Stimulated activated CD4-positive, alpha-beta T cell treated with anti-CD3 and anti-CD28 coated beads, TNF-alpha, amount 100 ng/mL, for 1 hour (primary cell): Measurements from ENCODE around the gene DLG4.
A peak's percentile ranks its signal among the peaks of the same experiment; 100 is the strongest.
"Not testable (repeated sequence)": the region's sequence is repeated elsewhere in the genome, so short reads cannot be mapped to it uniquely, and the experiment has no call there.

Source experiments
- DNase-seq, 3 donors: peaks; one replicate each; pipeline ENCODE4 v3.0.0-alpha.2; 2020; ENCODE audit warnings: low read depth in 3 of 3, low spot score in 1 of 3

DLG4 gene

GRCh38 chr17:7249830-7250229 is 30.2 kb upstream of the DLG4 start:
- DNase-seq: no peak

DNA sequence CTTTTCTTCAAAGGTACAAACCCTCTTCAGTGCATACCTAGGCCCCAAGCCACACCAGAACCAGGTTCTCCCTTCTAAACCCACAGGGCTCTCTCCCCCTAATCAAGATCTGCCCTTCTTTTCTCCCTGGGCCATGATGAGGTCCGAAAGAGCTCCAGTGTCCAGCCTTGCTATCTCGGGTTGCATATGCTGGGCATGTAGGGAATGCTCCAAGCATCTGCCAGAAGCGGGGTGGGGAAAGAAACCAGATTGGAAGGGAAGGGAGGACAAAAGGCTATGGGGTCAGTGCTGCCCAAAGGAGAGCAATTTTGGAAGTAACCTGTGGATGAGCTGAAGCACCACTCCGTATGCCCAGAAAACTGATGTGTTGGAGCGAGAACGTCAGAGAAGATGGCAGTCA is 29.6 kb upstream of the DLG4 start:
- DNase-seq: no peak

- DNase-seq: no peak
Observed at GRCh38 chr17:7248796-7249195, 29.2 kb upstream of the DLG4 start.

DNA sequence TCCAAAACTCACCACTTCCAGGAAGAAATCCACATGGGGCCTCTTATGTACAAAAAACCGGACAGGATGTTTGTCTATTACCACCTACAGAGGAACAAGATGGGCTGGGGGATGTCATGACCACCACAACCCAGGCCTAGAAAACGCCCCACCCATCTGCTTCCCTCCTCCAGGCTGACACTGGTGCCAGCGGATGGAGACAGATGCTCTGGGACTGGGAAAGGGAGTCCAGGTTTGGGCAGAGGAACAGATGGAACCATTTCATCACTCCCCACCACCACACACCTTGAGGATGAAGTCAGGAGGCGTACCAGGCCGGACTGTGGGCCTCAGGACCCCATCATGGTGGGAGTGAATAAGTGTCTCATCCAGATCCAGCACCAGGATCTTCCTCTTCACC is 27.1 kb upstream of the DLG4 start:
- no peak for DNase-seq

GRCh38 chr17:7243838-7244237 is 24.2 kb upstream of the DLG4 start:
- DNase-seq: not testable (repeated sequence)

DNA sequence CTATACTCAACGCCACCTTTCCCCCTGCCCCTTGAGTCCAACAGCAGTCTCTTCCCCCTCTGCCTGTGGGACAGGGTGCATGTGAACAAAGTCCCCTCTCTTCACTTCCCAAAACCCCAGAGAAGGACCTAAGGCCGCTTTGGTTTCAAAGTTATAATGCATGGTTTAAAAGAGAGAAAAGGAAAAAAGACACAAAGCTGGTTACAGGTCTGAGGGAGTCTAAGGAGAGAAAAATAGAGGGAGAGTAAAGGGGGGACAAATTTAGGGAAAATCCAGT is 23.8 kb upstream of the DLG4 start:
- no peak for DNase-seq

DNA sequence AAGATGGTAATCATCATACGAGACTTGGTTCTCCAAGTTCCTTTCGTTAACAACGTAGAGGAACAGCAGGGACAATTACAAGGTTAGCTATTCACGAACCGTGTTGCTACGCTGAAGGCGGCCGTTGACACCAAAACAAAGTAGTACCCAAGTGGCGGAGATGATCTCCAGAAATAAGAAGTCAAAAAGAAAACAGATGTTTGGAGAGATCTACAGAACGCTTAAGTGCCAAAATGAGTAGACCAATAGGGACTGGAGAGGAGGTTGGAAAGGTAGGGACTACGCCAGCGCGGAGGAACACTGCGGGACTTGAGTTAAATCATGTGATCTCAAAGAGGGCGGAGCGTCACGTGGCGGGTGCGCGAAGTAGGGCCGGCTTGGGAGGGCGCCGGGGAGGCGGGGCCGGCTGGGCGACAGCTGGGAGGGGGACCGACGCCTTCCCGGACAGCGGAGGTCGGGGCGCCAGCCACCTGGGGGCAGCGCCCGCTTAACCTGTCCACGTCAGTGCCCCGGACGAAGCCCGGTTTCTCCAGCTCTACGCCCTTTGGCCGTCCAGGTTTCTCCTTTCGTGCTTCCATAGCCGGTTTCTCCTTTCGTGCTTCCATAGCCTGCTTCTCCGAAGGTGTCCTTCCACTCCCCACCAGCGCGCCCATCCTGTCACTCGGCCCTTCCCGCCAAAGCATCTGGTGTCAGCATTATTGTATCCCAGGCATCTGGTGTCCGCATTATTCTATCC is 23.2 kb upstream of the DLG4 start:
- peak; percentile 81 to 85 (median 84) for DNase-seq

GRCh38 chr17:7241783-7242716 is 22.4 kb upstream of the DLG4 start, which contains the start of gene GABARAP:
Gene GABARAP (minus strand): TSS chr17:7242449. CDS start chr17:7242330, 119 bp downstream.
- DNase-seq: peak; percentile 79 to 94 (median 92)

GRCh38 chr17:7241090-7241733 is 21.6 kb upstream of the DLG4 start:
- no peak for DNase-seq

GRCh38 chr17:7240375-7240774 is 20.7 kb upstream of the DLG4 start:
- DNase-seq: no peak

- peak; percentile 95 to 97 (median 97) for DNase-seq
Observed at GRCh38 chr17:7239091-7240027, 19.7 kb upstream of the DLG4 start, which contains the start of gene PHF23. Gene PHF23 (minus strand): TSS chr17:7239457. CDS start chr17:7239279, 178 bp downstream.

DNA sequence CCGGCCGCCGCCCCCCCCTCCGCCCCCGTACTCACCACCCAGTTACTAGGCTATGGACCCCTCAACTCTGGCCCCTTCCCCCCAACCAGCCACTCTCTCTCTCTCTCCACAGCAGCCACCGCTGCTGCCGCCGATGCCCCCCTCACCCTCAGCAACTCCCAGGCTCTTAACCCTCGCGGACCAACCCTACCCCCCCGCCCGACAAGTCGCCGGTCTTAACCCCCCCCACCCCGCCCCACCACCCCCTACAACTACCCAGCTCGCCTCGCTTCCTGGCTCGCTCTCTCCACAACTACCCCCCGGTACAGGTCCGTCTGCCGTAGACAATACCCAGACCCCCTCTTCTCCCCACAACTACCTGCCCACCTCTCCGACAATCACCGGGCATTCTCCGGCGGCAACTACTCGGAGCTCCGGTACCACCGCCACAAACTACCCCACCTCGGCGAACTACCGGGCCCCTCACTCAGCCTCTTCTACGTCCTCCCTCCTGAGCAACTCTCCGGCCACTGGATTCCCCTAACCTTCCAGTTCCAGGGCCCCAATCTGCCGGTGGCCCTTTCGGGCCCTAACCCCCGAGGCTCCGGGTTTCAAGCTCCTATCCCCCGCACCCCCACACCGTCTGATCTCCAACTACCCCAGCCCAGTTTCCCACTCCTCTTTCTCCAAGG is 18.9 kb upstream of the DLG4 start:
- DNase-seq: no peak

- peak; percentile 54 to 79 (median 71) for DNase-seq
Observed at GRCh38 chr17:7237761-7238419, 18.3 kb upstream of the DLG4 start.

GRCh38 chr17:7237266-7237760 is 17.7 kb upstream of the DLG4 start:
- no peak for DNase-seq

DNA sequence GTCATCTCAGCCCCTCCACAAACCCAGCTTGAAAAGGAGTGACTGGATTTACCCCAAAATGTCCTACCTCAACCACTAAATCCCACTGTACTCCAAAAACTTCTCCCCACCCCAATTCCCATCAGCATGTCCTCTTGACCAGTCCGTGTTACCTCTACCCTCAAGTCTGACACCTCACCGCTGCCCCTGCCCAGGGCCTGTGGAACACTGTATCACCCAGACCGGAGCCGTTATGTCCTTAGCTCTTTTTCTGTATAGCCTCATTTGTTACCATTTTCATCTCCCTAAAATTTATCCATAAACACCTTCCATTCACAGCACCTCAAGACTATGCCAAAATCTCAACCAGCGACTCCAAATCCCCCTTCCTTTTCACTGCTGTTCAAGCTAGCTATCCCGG is 17.2 kb upstream of the DLG4 start:
- DNase-seq: no peak

DNA sequence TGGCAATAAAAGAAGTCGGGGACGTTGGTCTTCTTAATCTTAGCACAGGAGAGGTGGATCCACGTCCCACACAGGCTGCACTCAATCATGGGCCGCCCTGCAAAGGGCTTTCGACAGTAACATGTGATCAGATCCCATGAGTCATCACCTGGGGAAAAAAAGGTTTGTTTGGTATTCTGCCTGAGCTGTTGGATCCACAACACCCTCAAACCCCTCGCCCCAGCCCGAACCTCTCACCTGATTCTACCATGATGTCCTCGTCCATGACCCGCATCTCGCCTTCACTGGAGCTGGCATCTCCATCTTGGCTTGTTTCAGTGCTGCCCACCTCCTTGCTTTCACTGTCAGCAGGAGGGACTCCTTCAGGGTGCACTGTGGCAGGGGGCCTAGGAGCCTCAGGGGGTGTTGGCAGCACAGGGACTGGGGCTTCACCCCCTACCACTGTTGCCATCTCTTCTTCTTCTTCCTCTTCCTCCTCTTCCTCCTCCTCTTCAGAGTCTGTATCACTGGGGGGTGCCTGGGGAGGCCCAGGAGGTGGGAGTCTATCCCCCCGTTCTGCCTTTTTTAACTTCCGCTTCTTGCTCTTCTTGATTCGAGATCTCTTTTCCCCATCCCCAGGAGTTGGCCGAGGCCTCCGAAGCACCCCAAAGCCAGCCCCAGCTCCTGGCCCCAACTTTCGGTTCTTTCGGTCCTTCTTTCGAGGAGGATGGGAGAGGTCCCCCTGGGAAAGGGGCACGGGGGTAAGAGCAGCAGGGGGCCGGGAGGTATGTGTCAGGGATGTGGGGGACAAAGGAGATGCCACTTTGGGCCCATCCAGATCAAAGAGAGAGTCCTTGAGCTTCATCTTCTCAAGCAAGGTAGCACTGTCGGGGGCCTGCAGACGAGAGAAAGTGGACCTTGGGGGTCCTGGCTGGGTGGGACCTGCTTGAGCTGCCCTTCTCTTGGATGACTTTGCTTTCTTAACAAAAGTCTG is 16.3 kb upstream of the DLG4 start:
- DNase-seq: no peak

GRCh38 chr17:7234083-7234951 is 14.7 kb upstream of the DLG4 start, which contains the start of gene DVL2:
Gene DVL2 (minus strand): TSS chr17:7234517. CDS start chr17:7234262, 255 bp downstream.
- DNase-seq: peak; percentile 87 to 89 (median 87)
